GM10248 (cell line): ENCODE measurements around the gene SLMAP.

Source experiments
- CTCF ChIA-PET: fragments of 300-600 bp; sonication (Branson Sonifier 250); formaldehyde crosslinking; extraction: SDS; loops from one replicate; lab custom pipeline; 2021; ENCODE audit warnings: antibody characterized with exemption; lab: Yijun Ruan, JAX
- POLR2A ChIA-PET: fragments of 350-650 bp; sonication (Branson Sonifier 250); formaldehyde crosslinking; extraction: SDS; loops from one replicate; lab custom pipeline; 2020; ENCODE audit warnings: antibody characterized with exemption; lab: Yijun Ruan, JAX
- DNase-seq: peaks from one replicate; pipeline ENCODE4 v3.0.0; 2012; ENCODE audit errors: extremely low spot score
- TF ChIP-seq, protein P1 (sequence below): IDR thresholded peaks from 2 replicates; pipeline ENCODE4 v1.5.1; 2012; ENCODE audit warnings: mild to moderate bottlenecking, low read depth; ENCODE audit errors: extremely low read depth, missing control alignments, control extremely low read depth

The SLMAP gene

DNA sequence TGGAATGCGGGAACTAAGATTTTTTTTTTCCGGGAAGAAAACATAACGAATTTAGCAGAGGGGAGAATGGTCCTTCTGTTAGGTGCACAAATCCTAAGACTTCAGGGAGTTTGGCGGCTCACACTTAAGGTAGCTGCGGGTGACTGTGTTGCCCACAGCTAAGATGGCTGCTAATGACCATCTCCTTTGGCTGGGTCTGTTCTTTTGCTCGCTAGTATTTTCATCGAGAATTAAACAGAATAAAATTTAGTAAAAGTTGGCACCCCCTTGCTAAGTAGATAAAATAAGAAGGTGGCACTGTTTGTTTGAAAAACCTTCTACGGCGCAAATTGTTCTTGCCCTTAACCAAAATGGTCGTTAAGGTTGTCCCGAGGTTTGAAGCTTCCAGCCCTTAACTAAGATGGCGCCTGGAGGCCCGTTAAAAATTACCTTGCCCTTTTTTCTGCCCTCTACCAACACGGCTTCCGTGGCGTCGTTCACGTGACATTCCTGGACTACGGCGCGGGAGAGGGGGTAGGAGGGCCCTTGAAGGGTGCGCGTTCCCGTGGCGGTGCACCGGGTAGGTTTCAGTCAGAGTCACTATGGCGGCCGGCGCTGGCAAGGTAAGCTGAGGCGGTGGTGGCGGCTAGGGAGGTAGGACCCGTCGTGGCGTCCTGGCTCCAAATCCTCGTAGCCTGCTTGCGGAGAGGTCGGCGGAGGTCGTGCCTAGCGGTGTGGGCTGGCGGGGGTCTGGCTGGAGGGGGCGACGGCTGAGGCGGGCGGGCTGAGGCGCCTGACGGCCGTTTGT lies at the start of gene SLMAP:
Gene SLMAP (plus strand): TSS at position 569 of the 787 bp plus-strand sequence. CDS start 1,343 bp downstream, outside the sequence.
- DNase-seq = peak; percentile 94
- ChIA-PET POLR2A (interaction anchor here (1.4 kb wide), 1 partner anchor 158 kb away, joined by 17 read pairs; the partner anchor contains the start of gene ARF4), CTCF (interaction anchor here (0.8 to 1.3 kb wide), 3 partner anchors 11 to 71 kb away, joined by 3 to 4 read pairs (median 3); no protein-coding TSS in a partner anchor)
- TF ChIP-seq, protein P1, sequence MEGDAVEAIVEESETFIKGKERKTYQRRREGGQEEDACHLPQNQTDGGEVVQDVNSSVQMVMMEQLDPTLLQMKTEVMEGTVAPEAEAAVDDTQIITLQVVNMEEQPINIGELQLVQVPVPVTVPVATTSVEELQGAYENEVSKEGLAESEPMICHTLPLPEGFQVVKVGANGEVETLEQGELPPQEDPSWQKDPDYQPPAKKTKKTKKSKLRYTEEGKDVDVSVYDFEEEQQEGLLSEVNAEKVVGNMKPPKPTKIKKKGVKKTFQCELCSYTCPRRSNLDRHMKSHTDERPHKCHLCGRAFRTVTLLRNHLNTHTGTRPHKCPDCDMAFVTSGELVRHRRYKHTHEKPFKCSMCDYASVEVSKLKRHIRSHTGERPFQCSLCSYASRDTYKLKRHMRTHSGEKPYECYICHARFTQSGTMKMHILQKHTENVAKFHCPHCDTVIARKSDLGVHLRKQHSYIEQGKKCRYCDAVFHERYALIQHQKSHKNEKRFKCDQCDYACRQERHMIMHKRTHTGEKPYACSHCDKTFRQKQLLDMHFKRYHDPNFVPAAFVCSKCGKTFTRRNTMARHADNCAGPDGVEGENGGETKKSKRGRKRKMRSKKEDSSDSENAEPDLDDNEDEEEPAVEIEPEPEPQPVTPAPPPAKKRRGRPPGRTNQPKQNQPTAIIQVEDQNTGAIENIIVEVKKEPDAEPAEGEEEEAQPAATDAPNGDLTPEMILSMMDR = no peak

DNA sequence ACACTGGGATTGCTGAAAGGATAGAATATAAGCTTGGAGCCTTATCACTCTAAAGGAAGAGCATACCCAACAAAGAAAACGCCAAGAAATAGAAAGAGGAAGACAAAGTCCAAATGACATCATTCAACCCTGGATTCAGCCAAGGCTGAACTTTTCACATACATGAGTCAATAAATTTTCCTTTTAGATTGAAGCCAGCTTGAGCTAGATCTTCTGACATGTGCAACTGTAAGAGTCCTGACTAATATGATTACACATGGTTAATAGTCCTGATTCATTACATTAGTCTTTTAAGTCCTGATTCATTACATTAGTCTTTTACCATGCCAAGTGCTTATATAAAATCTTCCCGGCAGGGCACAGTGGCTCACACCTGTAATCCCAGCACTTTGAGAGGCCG lies 49.6 kb upstream of the SLMAP start:
- TF ChIP-seq, protein P1 = no peak
- CTCF ChIA-PET = no interaction called here
- DNase-seq = no peak
- POLR2A ChIA-PET = no interaction called here

GRCh38 chr3:57709031-57709430 lies 47.1 kb upstream of the SLMAP start:
- ChIA-PET POLR2A (no interaction called here), CTCF (interaction anchor here (1.0 to 1.2 kb wide), 3 partner anchors 11 to 47 kb away, joined by 3 to 4 read pairs (median 3); partner anchors contain the start of gene SLMAP)
- DNase-seq = no peak
- TF ChIP-seq, protein P1 = no peak

GRCh38 chr3:57709559-57709958 lies 46.5 kb upstream of the SLMAP start:
- ChIA-PET POLR2A (interaction anchor here (0.6 kb wide), 1 partner anchor 66 kb away, joined by 8 read pairs; no protein-coding TSS in a partner anchor), CTCF (interaction anchor here (1.0 to 1.2 kb wide), 3 partner anchors 10 to 46 kb away, joined by 3 to 4 read pairs (median 3); partner anchors contain the start of gene SLMAP)
- TF ChIP-seq, protein P1 = no peak
- no peak for DNase-seq

DNA sequence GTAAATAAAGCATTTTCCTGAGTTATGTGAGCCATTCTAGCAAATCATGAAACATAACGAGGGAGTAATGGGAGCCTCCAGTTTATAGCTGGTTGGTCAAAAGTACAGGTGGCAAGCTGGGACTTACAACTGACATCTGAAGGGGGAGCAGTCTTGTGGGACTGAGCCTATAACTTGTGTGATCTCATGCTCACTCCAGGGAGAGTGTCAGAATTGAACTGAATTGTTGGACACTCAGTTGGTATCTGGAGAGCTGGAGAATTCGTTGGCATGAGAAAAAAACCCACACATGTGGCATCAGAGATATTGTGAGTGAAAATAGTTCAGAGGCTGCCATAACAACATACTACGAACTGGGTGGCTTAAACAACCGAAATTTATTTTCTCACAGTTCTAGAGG lies 40.4 kb upstream of the SLMAP start:
- ChIA-PET CTCF (interaction anchor here (1.4 kb wide), 1 partner anchor 11 kb away, joined by 3 read pairs; no protein-coding TSS in a partner anchor), POLR2A (interaction anchor here (0.5 kb wide), 1 partner anchor 758 kb away, joined by 5 read pairs; no protein-coding TSS in a partner anchor)

More for the DNA sequence above, 40.4 kb upstream of the SLMAP start:
- TF ChIP-seq, protein P1 = no peak
- no peak for DNase-seq
